Esophagus squamous epithelium (tissue), 4 donors: ENCODE data around the gene SIPA1.

ENCODE experiments used
- CTCF ChIP-seq, 6 experiments: fragments of 450-650 bp in 4 of 6; fragments of 200-600 bp in 2 of 6; sonication (generic) in 2 of 6; IDR thresholded peaks; one replicate each; pipeline ENCODE4 v1.5.1; 2016 to 2019; ENCODE audit warnings: antibody characterized with exemption in 6 of 6, mild to moderate bottlenecking in 4 of 6, moderate library complexity in 4 of 6
- POLR2A ChIP-seq, 4 donors: fragments of 450-650 bp; IDR thresholded peaks; one replicate each; pipeline ENCODE4 v1.6.1; 2017; ENCODE audit warnings: antibody characterized with exemption in 4 of 4, mild to moderate bottlenecking in 4 of 4, moderate library complexity in 3 of 4

- TF ChIP-seq CTCF (IDR thresholded peaks at IDR 0.05) (no peak), POLR2A (IDR thresholded peaks at IDR 0.05) (no peak)
Observed at GRCh38 chr11:65589444-65590239, 48.3 kb upstream of the SIPA1 start.
